Esophagus muscularis mucosa (tissue), 4 donors: Measurements from ENCODE around the gene ZNF618.

Source experiments
- CTCF ChIP-seq, 3 experiments: fragments of 200-600 bp in 2 of 3; fragments of 450-650 bp in 1 of 3; sonication (generic) in 2 of 3; IDR thresholded peaks; one replicate each; pipeline ENCODE4 v1.5.1; 2017 to 2019; ENCODE audit warnings: antibody characterized with exemption in 3 of 3, mild to moderate bottlenecking in 2 of 3, moderate library complexity in 1 of 3
- EP300 ChIP-seq: sonication (generic); formaldehyde crosslinking; IDR thresholded peaks from one replicate; pipeline ENCODE4 v1.6.1; 2017; ENCODE audit warnings: antibody characterized with exemption
- POLR2A ChIP-seq: fragments of 450-650 bp; IDR thresholded peaks from one replicate; pipeline ENCODE4 v1.6.1; 2017; ENCODE audit warnings: antibody characterized with exemption, moderate library complexity, mild to moderate bottlenecking, low read depth
- POLR2AphosphoS5 ChIP-seq, 2 donors: sonication (generic); formaldehyde crosslinking; IDR thresholded peaks; one replicate each; pipeline ENCODE4 v1.6.1; 2017; ENCODE audit warnings: antibody characterized with exemption in 2 of 2

GRCh38 chr9:113868501-113868900 is 7.6 kb upstream of the ZNF618 start:
- TF ChIP-seq CTCF (IDR thresholded peaks at IDR 0.05) (no peak), POLR2A (no peak), POLR2AphosphoS5 (IDR thresholded peaks at IDR 0.05) (no peak), EP300 (no peak)
